ENCODE results near the gene NUAK2. TPM values are rescaled to one million over a fixed set of nuclear protein-coding genes. Genes with fewer than 3 reads are reported as not detected.

NUAK2 gene
- total and polyA plus RNA-seq, 2 donors (not counting 3 experiments of a cell fraction or from before 2014, with no cell fraction given): 1.8 to 2.5 TPM

GRCh38 chr1:205353612-205354011, 32.1 kb upstream of the NUAK2 start:
- H3K27me3 ChIP-seq (ENCODE audit: control insufficient read depth in 2 of 2, insufficient read depth in 2 of 2, low read length in 2 of 2): peaks cover 9 to 31% of the 10 kb centered on the region in 2 experiments
- TF ChIP-seq FOS (IDR thresholded peaks at IDR 0.05; ENCODE audit: borderline replicate concordance, insufficient read depth, low read length): no peak
- no peak for TF ChIP-seq GATA2 (IDR thresholded peaks at IDR 0.05; ENCODE audit: insufficient read depth, insufficient read length, low read depth, low read length)
- no peak for TF ChIP-seq CTCF (IDR thresholded peaks at IDR 0.05; ENCODE audit: extremely low read depth in 1 of 2, insufficient read depth in 1 of 2, low read depth in 1 of 2, low read length in 2 of 2)
- no peak for TF ChIP-seq MAX (IDR thresholded peaks at IDR 0.05; ENCODE audit: insufficient read depth, insufficient read length)
- no peak for TF ChIP-seq EZH2 (IDR thresholded peaks at IDR 0.05; ENCODE audit: borderline replicate concordance, low read depth, low read length, severe bottlenecking)
- no peak for TF ChIP-seq JUN (IDR thresholded peaks at IDR 0.05; ENCODE audit: borderline replicate concordance, insufficient read depth, insufficient read length, low read depth)
- no peak for TF ChIP-seq MYC (IDR thresholded peaks at IDR 0.05; ENCODE audit: low read depth, low read length)
- no peak for TF ChIP-seq POLR2A (IDR thresholded peaks at IDR 0.05; ENCODE audit: low read depth, low read length)
- no peak for TF ChIP-seq POLR2AphosphoS5 (IDR thresholded peaks at IDR 0.05; ENCODE audit: insufficient read depth, low read depth, low read length)
- H2AFZ ChIP-seq (ENCODE audit: low read depth, low read length): no peak overlapping the region
- no peaks in the 10 kb centered on the region for H4K20me1 ChIP-seq (replicated peaks; ENCODE audit: control insufficient read depth, extremely low read depth, insufficient read depth, low read length)
- H3K27ac ChIP-seq (ENCODE audit: insufficient read depth, low read depth, low read length): no peak overlapping the region
- no peak for FAIRE-seq
- no peak overlapping the region for H3K4me3 ChIP-seq (replicated peaks in 1 of 3; ENCODE audit: insufficient read depth in 1 of 3, low read depth in 1 of 3, low read length in 3 of 3)
- dilution Hi-C loops (cut with MboI; ENCODE audit: extremely low pct_ligation_motif_present, low sequenced_read_pairs): no loop called here
- intact Hi-C loops (cut with micrococcal nuclease): loop anchor here (1.0 kb wide), 2 partner anchors 132 to 171 kb away; no protein-coding TSS in a partner anchor
- DNase-seq (ENCODE audit: low read depth, low spot score): no peak
- no TSS peak for BruUV-seq (replicated peaks)
- no peaks in the 10 kb centered on the region for H3K9me1 ChIP-seq (replicated peaks; ENCODE audit: control insufficient read depth, extremely low read depth, insufficient read depth, low read length)
- CTCF ChIA-PET: interaction anchor here (0.6 to 4.7 kb wide), 75 partner anchors 8 to 365 kb away, joined by 3 to 243 read pairs (median 6); partner anchors contain the start of genes NUAK2 and TMCC2
- no peaks in the 10 kb centered on the region for H3K4me1 ChIP-seq (ENCODE audit: control insufficient read depth, extremely low read depth, insufficient read depth, low read length)
- no peak overlapping the region for H3K4me2 ChIP-seq (ENCODE audit: insufficient read depth, low read length)
- H3K9ac ChIP-seq (replicated peaks; ENCODE audit: extremely low read depth, insufficient read depth, low read length): no peak overlapping the region
- H3K9me3 ChIP-seq (replicated peaks; ENCODE audit: control insufficient read depth, insufficient read depth, low read length): no peaks in the 10 kb centered on the region
- no peaks in the 10 kb centered on the region for H3K36me3 ChIP-seq (ENCODE audit: control insufficient read depth in 2 of 2, extremely low read depth in 1 of 2, insufficient read depth in 2 of 2, low read length in 2 of 2)
- POLR2A ChIA-PET: no interaction called here
- no peaks in the 10 kb centered on the region for H3K79me2 ChIP-seq (ENCODE audit: control insufficient read depth, insufficient read depth, low read length)
